GM21576 (cell line): ENCODE measurements around the gene RUNDC1.

Source experiments
- ATAC-seq: cut with Tn5 transposase; IDR thresholded peaks from one replicate; pipeline ENCODE4 v1.9.1; 2021; ENCODE audit warnings: mild to moderate bottlenecking, moderate library complexity; ENCODE audit not compliant: unreplicated experiment

RUNDC1 gene

GRCh38 chr17:43018008-43018853 lies 37.9 kb downstream of the RUNDC1 start:
- no peak for ATAC-seq

DNA sequence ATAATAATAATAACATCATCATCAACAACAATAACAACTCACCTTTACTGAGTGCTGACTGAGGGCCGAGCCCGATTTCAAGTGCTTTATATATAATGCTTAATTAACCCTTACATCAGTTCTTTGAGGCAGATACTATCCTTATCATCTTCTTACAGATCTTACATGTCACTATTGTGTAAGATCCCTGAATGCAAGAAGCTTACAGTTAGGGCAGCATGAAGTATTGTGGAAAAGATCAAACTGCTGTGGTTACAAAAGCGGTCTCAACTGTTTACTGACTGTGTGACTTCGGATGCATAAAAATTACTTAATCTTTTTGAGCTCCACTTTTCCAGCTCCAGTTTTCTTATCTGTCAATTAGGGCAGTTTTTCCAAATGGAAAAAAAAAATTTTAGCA lies 38.6 kb downstream of the RUNDC1 start:
- no peak for ATAC-seq

GRCh38 chr17:43019418-43019817 lies 39.1 kb downstream of the RUNDC1 start:
- ATAC-seq = no peak

DNA sequence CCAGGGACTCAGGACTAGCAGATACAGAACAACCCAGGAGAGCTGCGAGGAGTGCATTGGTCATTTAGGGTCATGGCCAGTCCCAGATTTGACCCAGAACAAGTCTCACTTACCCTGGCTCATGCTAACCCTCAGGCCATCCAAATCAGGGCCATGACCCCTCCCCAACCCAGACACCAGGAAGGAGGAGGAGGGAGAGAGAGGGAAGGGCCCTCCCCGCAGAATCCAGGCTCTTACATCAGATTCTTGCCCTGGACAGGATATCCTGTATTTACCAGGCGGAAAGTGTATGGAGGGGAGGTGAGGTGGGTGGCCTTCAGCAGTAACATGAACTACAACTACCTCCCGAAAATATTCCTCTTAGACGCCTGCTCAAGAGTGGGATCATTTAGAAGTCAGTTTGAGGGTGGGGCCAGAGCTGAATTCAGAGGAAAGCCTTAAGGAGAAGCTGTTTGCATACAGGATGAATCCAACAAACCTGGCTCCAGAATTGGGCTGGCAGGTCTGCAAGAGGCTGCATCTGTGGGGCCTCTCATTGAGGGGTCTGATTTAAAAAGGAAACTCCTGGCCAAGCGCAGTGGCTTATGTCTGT lies 39.8 kb downstream of the RUNDC1 start:
- no peak for ATAC-seq

DNA sequence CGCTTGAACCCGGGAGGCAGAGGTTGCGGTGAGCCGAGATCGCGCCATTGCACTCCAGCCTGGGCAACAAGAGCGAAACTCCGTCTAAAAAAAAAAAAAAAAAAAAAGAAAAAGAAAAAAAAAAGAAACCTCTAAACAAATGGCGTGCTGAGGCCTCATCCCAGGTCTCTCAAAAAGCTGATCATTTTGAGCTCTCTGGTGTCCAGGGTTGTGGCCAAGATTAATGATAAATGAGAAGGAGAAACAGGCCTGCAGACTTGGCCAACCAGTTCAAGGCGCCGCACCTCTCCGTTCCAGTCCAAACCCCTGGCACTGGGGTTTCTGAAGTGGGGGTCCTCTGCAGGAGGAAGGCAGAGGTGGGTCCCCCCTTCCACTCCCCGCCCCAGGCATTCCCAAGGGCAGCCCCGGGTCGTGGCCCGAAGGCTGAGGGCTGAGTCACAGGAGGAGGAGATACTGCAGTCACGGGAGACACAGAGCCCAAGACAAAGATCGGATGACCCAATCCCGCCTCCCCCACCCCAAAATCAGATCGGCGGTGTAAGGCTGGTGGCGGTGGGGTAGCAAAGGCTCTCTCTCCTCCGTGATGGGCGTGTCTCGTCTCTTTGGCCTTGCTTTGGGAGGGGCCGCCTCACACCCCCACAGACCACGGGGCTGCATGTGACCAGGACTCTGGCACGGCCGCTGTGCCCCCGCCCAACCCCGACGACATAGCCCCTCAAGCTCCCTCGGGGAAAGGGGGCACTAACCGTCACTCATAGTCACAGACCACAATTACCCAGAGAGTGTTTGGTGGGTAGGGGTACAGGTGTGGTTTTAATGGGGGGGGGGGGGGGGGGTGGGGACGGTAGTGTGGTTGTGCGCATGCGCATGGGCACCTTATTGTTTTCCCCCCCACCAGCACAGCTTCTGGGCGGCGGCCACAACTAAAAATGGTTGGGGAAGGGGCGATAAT lies 40.7 kb downstream of the RUNDC1 start:
- no peak for ATAC-seq

GRCh38 chr17:43021741-43022512 lies 41.6 kb downstream of the RUNDC1 start, which contains the start of gene VAT1:
VAT1 (minus strand) TSS chr17:43022385; CDS start chr17:43022322, 63 bp downstream.
- no peak for ATAC-seq

GRCh38 chr17:43024407-43025289 lies 44.3 kb downstream of the RUNDC1 start, which contains the start of gene RND2:
RND2 (plus strand) TSS chr17:43025231; CDS start chr17:43025348, 117 bp downstream.
- peak; percentile 46 for ATAC-seq

- no peak for ATAC-seq
Measured at GRCh38 chr17:43025290-43025657, 44.9 kb downstream of the RUNDC1 start.

- ATAC-seq = no peak
Measured at GRCh38 chr17:43025766-43026537, 45.6 kb downstream of the RUNDC1 start.

DNA sequence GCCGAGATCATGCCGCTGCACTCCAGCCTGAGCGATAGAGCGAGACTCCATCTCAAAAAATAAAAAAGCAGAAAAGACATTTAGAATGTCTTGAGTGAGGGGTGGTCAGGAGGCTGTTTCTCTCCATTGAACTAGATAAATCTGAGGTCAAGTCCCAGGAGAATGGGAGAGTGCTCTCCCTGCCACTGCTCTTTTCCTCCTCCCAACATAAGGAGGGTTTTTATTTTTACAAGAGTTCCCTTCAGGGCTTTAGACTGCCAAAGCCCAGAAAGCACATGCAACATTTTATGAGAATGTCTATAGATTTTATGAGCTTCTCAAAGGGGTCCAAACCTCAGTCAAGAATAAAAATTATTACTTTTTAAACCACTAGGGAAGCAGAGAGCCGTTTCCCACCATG lies 46.2 kb downstream of the RUNDC1 start:
- no peak for ATAC-seq

- no peak for ATAC-seq
Measured at GRCh38 chr17:43027091-43028032, 47.0 kb downstream of the RUNDC1 start.

GRCh38 chr17:43028221-43028861 lies 48.0 kb downstream of the RUNDC1 start:
- no peak for ATAC-seq

DNA sequence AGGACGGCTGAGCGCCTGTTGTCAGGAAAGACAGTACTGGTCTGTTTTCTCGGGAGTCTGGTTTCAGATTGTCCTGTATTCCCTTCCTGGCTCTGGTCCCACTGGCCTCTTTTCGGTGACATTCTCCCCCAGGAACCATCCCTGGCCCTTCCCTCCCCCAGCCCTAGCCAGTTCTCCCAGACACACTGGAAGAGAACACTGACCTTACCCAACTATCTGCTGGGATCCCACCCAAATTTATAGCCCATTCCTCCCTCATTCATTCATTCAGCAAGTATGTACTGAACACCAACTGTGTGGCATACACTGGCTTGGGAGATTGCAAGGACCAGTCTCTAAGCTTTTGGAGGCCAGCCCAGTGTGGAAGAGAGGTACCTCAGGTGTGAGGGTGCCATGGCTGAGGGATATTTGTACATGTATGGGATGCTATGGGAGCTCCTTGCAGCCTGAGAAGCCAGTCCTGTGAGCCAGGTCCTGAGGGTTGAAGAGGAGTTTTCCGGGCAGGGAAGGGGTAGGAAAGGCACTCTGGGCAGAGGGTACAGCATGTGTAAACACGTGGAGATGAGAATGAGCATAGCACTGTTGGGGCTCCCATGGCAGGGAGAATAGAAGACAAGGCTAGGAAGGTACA lies 49.9 kb downstream of the RUNDC1 start:
- no peak for ATAC-seq

DNA sequence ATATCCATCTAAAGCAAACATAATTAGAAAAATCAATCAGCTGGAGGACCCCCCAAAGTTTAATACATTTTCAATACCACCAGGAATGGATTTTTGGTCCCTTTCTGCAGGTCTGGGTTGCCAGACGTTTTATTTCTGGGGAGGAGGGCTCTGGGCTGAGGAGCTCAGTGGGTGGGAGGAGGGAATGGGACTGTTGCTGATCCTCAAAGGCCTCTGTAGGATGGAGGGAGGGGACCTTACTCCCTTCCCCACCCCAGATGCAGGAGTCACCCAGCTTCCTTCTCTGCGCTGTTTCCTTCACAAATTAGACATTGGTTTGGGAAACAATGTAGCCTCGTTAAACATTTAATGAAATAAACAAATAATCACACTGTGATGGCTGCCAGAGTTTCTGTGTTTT lies 51.3 kb downstream of the RUNDC1 start:
- no peak for ATAC-seq

DNA sequence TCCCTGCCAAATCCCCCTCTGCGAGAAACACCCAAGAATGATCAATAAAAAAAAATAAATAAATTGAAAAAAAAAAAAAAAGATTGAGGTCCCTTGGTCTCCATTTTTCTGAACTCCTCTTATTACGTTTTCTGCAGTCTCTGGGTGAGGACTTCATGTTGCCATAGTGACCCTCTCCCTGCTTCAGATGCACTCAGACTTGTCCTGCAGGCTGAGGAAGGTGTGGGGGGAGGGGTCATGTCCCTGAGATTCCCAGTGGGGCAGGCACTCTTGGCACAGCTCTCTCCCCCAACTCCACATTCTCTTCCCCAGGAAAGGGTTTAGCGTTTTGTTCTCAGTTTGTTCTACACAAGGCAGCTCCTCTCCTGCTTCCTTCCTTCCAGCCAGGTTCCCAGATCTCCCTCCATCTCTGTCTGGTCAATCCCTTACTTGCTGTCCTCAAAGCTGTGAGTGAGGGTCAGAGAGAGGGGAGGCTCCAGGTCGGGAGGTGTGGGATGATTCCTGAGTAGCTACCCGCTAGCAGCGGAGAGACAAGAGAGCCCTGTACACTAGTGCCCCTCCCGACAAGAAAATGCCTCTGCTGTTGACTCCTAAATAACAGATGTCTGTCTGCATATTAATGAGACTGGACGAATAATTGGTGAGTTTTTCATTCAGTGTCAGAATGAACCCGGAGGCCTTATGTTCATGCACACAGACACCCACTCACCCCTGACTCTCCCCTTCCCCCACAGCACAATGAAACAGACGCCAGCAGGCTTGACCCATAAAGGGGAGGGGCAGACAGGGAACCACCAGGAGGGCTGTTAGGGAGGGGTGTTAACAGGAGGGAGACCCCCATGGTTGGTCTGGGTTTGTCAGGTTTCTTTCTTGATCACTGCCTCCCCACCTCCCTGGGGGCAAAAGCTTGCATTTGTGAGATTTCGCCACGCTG lies 53.9 kb downstream of the RUNDC1 start:
- no peak for ATAC-seq

GRCh38 chr17:43034894-43035293 lies 54.5 kb downstream of the RUNDC1 start:
- ATAC-seq = no peak
